GM19239 (cell line): ENCODE results near the gene PDHX.
"Not testable (repeated sequence)": the region's sequence is repeated elsewhere in the genome, so short reads cannot be mapped to it uniquely, and the experiment has no call there.

Source experiments
- DNase-seq: peaks from one replicate; pipeline ENCODE4 v3.0.0; 2011; ENCODE audit warnings: low spot score; ENCODE audit not compliant: insufficient read length
- FAIRE-seq: peaks from 2 replicates; lab custom pipeline; 2011; peaks lifted over from hg19 to GRCh38; lab: Jason Lieb, UNC

The PDHX gene

GRCh38 chr11:34916015-34916842 is at the start of gene PDHX, which contains the start of gene APIP:
Gene PDHX (plus strand): TSS chr11:34916618. CDS start chr11:34916656, 38 bp downstream.
Gene APIP (minus strand): TSS chr11:34916379. CDS start chr11:34916284, 95 bp downstream.
- FAIRE-seq: peak; percentile 94

GRCh38 chr11:34869425-34869824 is 47.0 kb upstream of the PDHX start:
- no peak for FAIRE-seq
- DNase-seq: no peak

More at GRCh38 chr11:34916015-34916842, at the start of gene PDHX, which contains the start of gene APIP:
- peak; percentile 86 for DNase-seq

- DNase-seq (no peak), FAIRE-seq (no peak)
Observed at GRCh38 chr11:34870548-34871196, 45.7 kb upstream of the PDHX start.

- no peak for FAIRE-seq
Observed at GRCh38 chr11:34874202-34874601, 42.2 kb upstream of the PDHX start.

GRCh38 chr11:34877375-34877975 is 38.9 kb upstream of the PDHX start:
- no peak for FAIRE-seq

More at GRCh38 chr11:34874202-34874601, 42.2 kb upstream of the PDHX start:
- no peak for DNase-seq

GRCh38 chr11:34881900-34882299 is 34.5 kb upstream of the PDHX start:
- no peak for FAIRE-seq
- DNase-seq: no peak

More at GRCh38 chr11:34877375-34877975, 38.9 kb upstream of the PDHX start:
- DNase-seq: no peak

GRCh38 chr11:34886609-34887008 is 29.8 kb upstream of the PDHX start:
- DNase-seq: no peak
- FAIRE-seq: no peak

- no peak for FAIRE-seq
- no peak for DNase-seq
Observed at GRCh38 chr11:34887260-34887659, 29.2 kb upstream of the PDHX start.

GRCh38 chr11:34890089-34890488 is 26.3 kb upstream of the PDHX start:
- peak; percentile 37 for FAIRE-seq
- DNase-seq: no peak

- FAIRE-seq (peak; percentile 75), DNase-seq (no peak)
Observed at GRCh38 chr11:34890812-34891211, 25.6 kb upstream of the PDHX start.

GRCh38 chr11:34891611-34892010 is 24.8 kb upstream of the PDHX start:
- FAIRE-seq: no peak
- no peak for DNase-seq

GRCh38 chr11:34893416-34893815 is 23.0 kb upstream of the PDHX start:
- FAIRE-seq (no peak), DNase-seq (no peak)

GRCh38 chr11:34896191-34896590 is 20.2 kb upstream of the PDHX start:
- DNase-seq, FAIRE-seq: not testable (repeated sequence)

- FAIRE-seq (no peak), DNase-seq (no peak)
Observed at GRCh38 chr11:34897171-34897870, 19.1 kb upstream of the PDHX start.

GRCh38 chr11:34898474-34898873 is 17.9 kb upstream of the PDHX start:
- FAIRE-seq (no peak), DNase-seq (no peak)

- DNase-seq (no peak), FAIRE-seq (no peak)
Observed at GRCh38 chr11:34899633-34900016, 16.8 kb upstream of the PDHX start.

- FAIRE-seq: no peak
- DNase-seq: no peak
Observed at GRCh38 chr11:34904421-34904955, 11.9 kb upstream of the PDHX start.

GRCh38 chr11:34905666-34906065 is 10.8 kb upstream of the PDHX start:
- FAIRE-seq: no peak
- DNase-seq: no peak

- peak; percentile 26 for FAIRE-seq
- no peak for DNase-seq
Observed at GRCh38 chr11:34907934-34908593, 8.4 kb upstream of the PDHX start.
